CD4-positive, CD25-positive, alpha-beta regulatory T cell (primary cell): ENCODE results near the gene S100A6. TPM values are rescaled to one million over a fixed set of nuclear protein-coding genes. Genes with fewer than 3 reads are reported as not detected.
"Not testable (repeated sequence)": the region's sequence is repeated elsewhere in the genome, so short reads cannot be mapped to it uniquely, and the experiment has no call there.

Source experiments
- ATAC-seq, 2 donors: fragments of 150-1000 bp; cut with Tn5 transposase; one replicate each; pipeline ENCODE4 v1.10.0; 2021; ENCODE audit warnings: low read depth in 2 of 2, moderate number of reproducible peaks in 2 of 2, moderate library complexity in 1 of 2
- DNase-seq, 3 donors: peaks; one replicate each; pipeline versions ENCODE4 v3.0.0 to v3.0.0-alpha.2; 2012 to 2022; ENCODE audit warnings: mixed read lengths in 1 of 3
- H3K27ac ChIP-seq: one replicate; pipeline ENCODE4 v1.7.0; 2013; ENCODE audit warnings: mild to moderate bottlenecking, low read length; ENCODE audit not compliant: insufficient read depth, poor library complexity, severe bottlenecking
- H3K27me3 ChIP-seq: one replicate; pipeline ENCODE4 v1.7.0; 2013; ENCODE audit warnings: low read length; ENCODE audit not compliant: control insufficient read depth, insufficient read depth
- H3K36me3 ChIP-seq: one replicate; pipeline ENCODE4 v1.7.0; 2013; ENCODE audit warnings: mild to moderate bottlenecking, low read length, moderate library complexity; ENCODE audit not compliant: control insufficient read depth, insufficient read depth
- H3K4me1 ChIP-seq: 2 replicates; pipeline ENCODE4 v1.7.0; 2013; ENCODE audit warnings: mild to moderate bottlenecking, low read length; ENCODE audit not compliant: insufficient read depth, control insufficient read depth, poor library complexity, severe bottlenecking
- H3K4me3 ChIP-seq: one replicate; pipeline ENCODE4 v1.7.0; 2013; ENCODE audit warnings: low read depth, mild to moderate bottlenecking, low read length, moderate library complexity
- H3K9me3 ChIP-seq, 2 experiments: 1 replicate in 1 of 2; 2 replicates in 1 of 2; pipeline ENCODE4 v1.7.0; 2013; ENCODE audit warnings: low read length in 2 of 2, mild to moderate bottlenecking in 1 of 2, moderate library complexity in 1 of 2; ENCODE audit not compliant: control insufficient read depth in 2 of 2
- H3K27ac Mint-ChIP-seq, 3 donors: one replicate each; pipeline ENCODE4 v1.8.0; 2020 to 2022; ENCODE audit warnings: mild to moderate bottlenecking in 3 of 3, mixed read lengths in 3 of 3, moderate library complexity in 2 of 3
- H3K27me3 Mint-ChIP-seq: one replicate; pipeline ENCODE4 v1.8.0; 2022; ENCODE audit warnings: mild to moderate bottlenecking, mixed read lengths
- H3K36me3 Mint-ChIP-seq: one replicate; pipeline ENCODE4 v1.8.0; 2020; ENCODE audit warnings: mixed read lengths
- H3K4me1 Mint-ChIP-seq, 4 donors: one replicate each; pipeline ENCODE4 v1.8.0; 2020 to 2022; ENCODE audit warnings: mixed read lengths in 4 of 4, mild to moderate bottlenecking in 1 of 4
- H3K4me3 Mint-ChIP-seq, 4 donors: one replicate each; pipeline ENCODE4 v1.8.0; 2020 to 2022; ENCODE audit warnings: mild to moderate bottlenecking in 4 of 4, mixed read lengths in 4 of 4, moderate library complexity in 3 of 4
- H3K9me3 Mint-ChIP-seq, 7 donors: one replicate each; pipeline ENCODE4 v1.8.0; 2020 to 2022; ENCODE audit warnings: mixed read lengths in 7 of 7, mild to moderate bottlenecking in 3 of 7, moderate library complexity in 2 of 7
- polyA plus RNA-seq, 4 donors: library from polyadenylated mRNA; unstranded; fragments of 300-500 nt; fragmentation: Illumina TruSeq; gene quantifications; one replicate each; pipeline ENCODE4 v1.2.3, GENCODE V29; 2021
- total RNA-seq: library from RNA; stranded (reverse); gene quantifications from one replicate; pipeline ENCODE4 v1.2.3, GENCODE V29; 2022

Gene S100A6
- total RNA-seq (304 TPM), polyA plus RNA-seq (1,000 to 10,000 TPM in 2 of 4 donors, 100 to 1,000 TPM in 2; 660 to 1,174 (median 946) TPM)

GRCh38 chr1:153535242-153536011 is at the start of gene S100A6:
TSS of gene S100A6 (minus strand) at chr1:153535991. CDS start at chr1:153535339, 652 bp downstream.
- H3K36me3 Mint-ChIP-seq = peaks cover 13% of the 10 kb centered on the region
- H3K36me3 ChIP-seq = peaks cover 6% of the 10 kb centered on the region
- H3K27me3 ChIP-seq = no peaks in the 10 kb centered on the region
- H3K27me3 Mint-ChIP-seq = peaks cover 4% of the 10 kb centered on the region
- peaks cover 66% of the 10 kb centered on the region for H3K4me1 ChIP-seq
- ATAC-seq = peak; percentile 44 to 54
- H3K27ac ChIP-seq = peak within 1 kb of the TSS; percentile 96
- peak in 2 of 3 donors; percentile 51 to 83 for DNase-seq
- H3K27ac Mint-ChIP-seq = peak within 1 kb of the TSS; percentile 97 to 98 (median 97)
- H3K9me3 ChIP-seq = no peaks in the 10 kb centered on the region
- H3K4me1 Mint-ChIP-seq = peaks cover 23 to 89% (median 68%) of the 10 kb centered on the region in 4 donors
- H3K4me3 ChIP-seq = peak within 1 kb of the TSS; percentile 90
- H3K9me3 Mint-ChIP-seq = no peaks in the 10 kb centered on the region
- peak within 1 kb of the TSS; percentile 93 to 99 (median 96) for H3K4me3 Mint-ChIP-seq

DNA sequence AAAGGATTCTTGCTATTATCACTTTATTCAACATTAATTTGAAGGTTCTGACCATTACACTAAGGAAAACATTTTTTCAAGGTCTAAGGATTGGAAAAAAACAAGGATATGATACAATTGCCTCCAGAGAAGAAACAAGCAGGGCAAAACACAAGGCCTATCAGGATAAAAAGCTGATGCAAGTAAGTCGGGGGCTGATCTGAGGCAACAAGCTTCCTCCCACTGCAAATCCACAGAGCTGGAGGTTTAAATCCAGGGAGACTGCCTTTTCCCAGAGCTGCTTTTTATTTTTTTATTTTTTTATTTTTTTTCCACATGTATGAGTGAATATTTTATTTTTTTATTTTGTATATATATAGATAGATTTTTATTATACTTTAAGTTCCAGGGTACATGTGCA is 49.2 kb upstream of the S100A6 start:
- Histone ChIP-seq H3K27me3 (peaks cover 2% of the 10 kb centered on the region), H3K4me3 (no peak overlapping the region), H3K36me3 (no peaks in the 10 kb centered on the region), H3K9me3 (no peaks in the 10 kb centered on the region), H3K4me1 (no peaks in the 10 kb centered on the region), H3K27ac (no peak overlapping the region)
- Mint-ChIP-seq H3K27ac (no peak overlapping the region), H3K4me1 (no peaks in the 10 kb centered on the region), H3K27me3 (peaks cover 34% of the 10 kb centered on the region), H3K4me3 (no peak overlapping the region), H3K9me3 (no peaks in the 10 kb centered on the region), H3K36me3 (no peaks in the 10 kb centered on the region)
- DNase-seq (no peak), ATAC-seq (no peak)

GRCh38 chr1:153583976-153584375 is 48.2 kb upstream of the S100A6 start:
- Histone ChIP-seq H3K4me3 (no peak overlapping the region), H3K27me3 (peaks cover 2% of the 10 kb centered on the region), H3K36me3 (no peaks in the 10 kb centered on the region), H3K4me1 (no peaks in the 10 kb centered on the region), H3K9me3 (no peaks in the 10 kb centered on the region), H3K27ac (no peak overlapping the region)
- H3K4me1 Mint-ChIP-seq = no peaks in the 10 kb centered on the region
- DNase-seq = no peak
- H3K4me3 Mint-ChIP-seq = no peak overlapping the region
- H3K36me3 Mint-ChIP-seq = no peaks in the 10 kb centered on the region
- no peaks in the 10 kb centered on the region for H3K9me3 Mint-ChIP-seq
- H3K27me3 Mint-ChIP-seq = peaks cover 43% of the 10 kb centered on the region
- ATAC-seq = no peak
- no peak overlapping the region for H3K27ac Mint-ChIP-seq

GRCh38 chr1:153583514-153583913 is 47.7 kb upstream of the S100A6 start:
- H3K27me3 ChIP-seq, H3K36me3 ChIP-seq, DNase-seq, H3K9me3 Mint-ChIP-seq, H3K27ac ChIP-seq, H3K27ac Mint-ChIP-seq, ATAC-seq, H3K9me3 ChIP-seq, H3K36me3 Mint-ChIP-seq, H3K4me3 Mint-ChIP-seq, H3K4me1 ChIP-seq, H3K4me1 Mint-ChIP-seq, H3K4me3 ChIP-seq: not testable (repeated sequence)
- peaks cover 40% of the 10 kb centered on the region for H3K27me3 Mint-ChIP-seq

- H3K9me3 ChIP-seq, H3K4me1 Mint-ChIP-seq, H3K4me3 Mint-ChIP-seq, DNase-seq, H3K27ac Mint-ChIP-seq, H3K36me3 Mint-ChIP-seq, H3K4me1 ChIP-seq, H3K36me3 ChIP-seq, H3K27me3 ChIP-seq, H3K27ac ChIP-seq, H3K9me3 Mint-ChIP-seq, H3K4me3 ChIP-seq, ATAC-seq: not testable (repeated sequence)
- H3K27me3 Mint-ChIP-seq = peaks cover 38% of the 10 kb centered on the region
Measured at GRCh38 chr1:153582836-153583235, 47.0 kb upstream of the S100A6 start.

GRCh38 chr1:153578936-153579335 is 43.1 kb upstream of the S100A6 start:
- H3K4me1 Mint-ChIP-seq = no peaks in the 10 kb centered on the region
- DNase-seq (no peak), ATAC-seq (no peak)
- H3K9me3 ChIP-seq = no peaks in the 10 kb centered on the region
- no peak overlapping the region for H3K27ac Mint-ChIP-seq
- no peak overlapping the region for H3K27ac ChIP-seq
- no peaks in the 10 kb centered on the region for H3K36me3 ChIP-seq
- H3K36me3 Mint-ChIP-seq = no peaks in the 10 kb centered on the region
- no peaks in the 10 kb centered on the region for H3K4me1 ChIP-seq
- no peaks in the 10 kb centered on the region for H3K9me3 Mint-ChIP-seq
- H3K4me3 ChIP-seq = no peak overlapping the region
- H3K27me3 Mint-ChIP-seq = peaks cover 33% of the 10 kb centered on the region
- peaks cover 14% of the 10 kb centered on the region for H3K27me3 ChIP-seq
- no peak overlapping the region for H3K4me3 Mint-ChIP-seq

DNA sequence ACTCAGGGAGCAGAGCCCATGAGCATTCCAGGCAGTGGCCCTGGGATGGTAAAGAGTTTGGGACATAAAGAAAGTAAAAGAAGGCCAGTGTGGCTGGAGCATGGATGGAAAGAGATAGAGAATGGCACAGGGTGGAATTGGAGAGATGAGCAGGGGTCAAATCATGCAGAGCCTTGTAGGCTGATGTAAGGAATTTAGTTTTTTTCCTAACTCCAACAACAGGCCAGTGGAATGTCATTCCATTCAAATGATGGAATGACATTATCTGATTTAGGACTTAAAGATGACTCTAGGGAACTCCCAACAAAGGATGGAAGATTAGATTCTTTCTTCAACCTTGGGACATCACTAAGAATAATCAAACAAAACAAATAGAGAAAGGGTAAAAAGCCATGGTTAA is 42.7 kb upstream of the S100A6 start:
- ATAC-seq = no peak
- Histone ChIP-seq H3K4me1 (no peaks in the 10 kb centered on the region), H3K4me3 (no peak overlapping the region), H3K36me3 (no peaks in the 10 kb centered on the region), H3K27me3 (peaks cover 14% of the 10 kb centered on the region), H3K9me3 (no peaks in the 10 kb centered on the region), H3K27ac (no peak overlapping the region)
- H3K27ac Mint-ChIP-seq = peak overlapping the region in 1 of 3 donors; percentile 39
- H3K9me3 Mint-ChIP-seq = no peaks in the 10 kb centered on the region
- H3K36me3 Mint-ChIP-seq = no peaks in the 10 kb centered on the region
- DNase-seq = no peak
- H3K4me1 Mint-ChIP-seq = no peaks in the 10 kb centered on the region
- H3K27me3 Mint-ChIP-seq = peaks cover 33% of the 10 kb centered on the region
- H3K4me3 Mint-ChIP-seq = no peak overlapping the region

DNA sequence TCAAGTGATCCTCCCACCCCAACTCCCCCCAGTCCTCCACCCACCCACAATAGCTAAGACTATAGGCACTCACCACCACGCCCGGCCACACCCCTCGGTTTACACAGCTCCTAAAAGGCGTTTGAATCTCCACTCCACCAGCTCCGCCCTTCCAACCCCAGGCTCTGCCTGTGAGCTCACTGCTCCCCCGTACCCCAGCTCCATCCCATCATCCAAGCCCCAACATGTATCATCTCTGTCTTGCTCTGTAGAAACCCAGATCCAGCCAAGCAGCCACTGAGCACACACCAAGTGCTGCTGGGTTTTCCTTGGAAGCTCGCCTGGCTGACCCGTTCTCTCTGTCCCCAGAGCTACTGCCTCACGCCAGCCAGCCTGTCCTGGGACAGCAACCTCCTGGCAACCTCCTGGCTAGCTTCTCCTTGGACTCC is 41.8 kb upstream of the S100A6 start:
- Histone ChIP-seq H3K4me1 (no peaks in the 10 kb centered on the region), H3K9me3 (no peaks in the 10 kb centered on the region), H3K4me3 (no peak overlapping the region), H3K27ac (no peak overlapping the region), H3K36me3 (no peaks in the 10 kb centered on the region), H3K27me3 (peaks cover 14% of the 10 kb centered on the region)
- H3K27me3 Mint-ChIP-seq = peaks cover 35% of the 10 kb centered on the region
- peak overlapping the region in 1 of 3 donors; percentile 37 for H3K27ac Mint-ChIP-seq
- no peaks in the 10 kb centered on the region for H3K9me3 Mint-ChIP-seq
- no peak overlapping the region for H3K4me3 Mint-ChIP-seq
- H3K4me1 Mint-ChIP-seq = peaks cover 0 to 6% (median 1%) of the 10 kb centered on the region in 4 donors
- no peaks in the 10 kb centered on the region for H3K36me3 Mint-ChIP-seq
- ATAC-seq = no peak
- DNase-seq = no peak
